GM19025 (cell line): ENCODE data around the gene GYG2.
"Not testable (repeated sequence)": the region's sequence is repeated elsewhere in the genome, so short reads cannot be mapped to it uniquely, and the experiment has no call there.

Experiments used
- ATAC-seq: cut with Tn5 transposase; IDR thresholded peaks from one replicate; pipeline ENCODE4 v1.9.1; 2021; ENCODE audit warnings: mild to moderate bottlenecking, low read depth, moderate library complexity; ENCODE audit not compliant: unreplicated experiment

Gene GYG2

GRCh38 chrX:2812161-2812907, 16.4 kb upstream of the GYG2 start:
- ATAC-seq, result not testable (repeated sequence)

- ATAC-seq, result no peak
Measured at GRCh38 chrX:2817036-2817435, 11.7 kb upstream of the GYG2 start.

GRCh38 chrX:2819345-2820135, 9.2 kb upstream of the GYG2 start:
- ATAC-seq, result no peak

GRCh38 chrX:2820136-2820771, 8.5 kb upstream of the GYG2 start:
- no peak for ATAC-seq

GRCh38 chrX:2823795-2824386, 4.8 kb upstream of the GYG2 start:
- ATAC-seq, result no peak

GRCh38 chrX:2824886-2825285, 3.8 kb upstream of the GYG2 start:
- ATAC-seq, result no peak

- no peak for ATAC-seq
Measured at GRCh38 chrX:2828959-2829411, 255 bp downstream of the GYG2 start.

GRCh38 chrX:2829469-2830246, 928 bp downstream of the GYG2 start:
- ATAC-seq, result no peak

- ATAC-seq, result no peak
Measured at GRCh38 chrX:2831471-2832228, 2.9 kb downstream of the GYG2 start.

GRCh38 chrX:2837961-2838360, 9.2 kb downstream of the GYG2 start:
- no peak for ATAC-seq

- ATAC-seq, result no peak
Measured at GRCh38 chrX:2840961-2841360, 12.2 kb downstream of the GYG2 start.

GRCh38 chrX:2841537-2841936, 12.8 kb downstream of the GYG2 start:
- ATAC-seq, result no peak

- ATAC-seq, result no peak
Measured at GRCh38 chrX:2846992-2847391, 18.3 kb downstream of the GYG2 start.

- ATAC-seq, result no peak
Measured at GRCh38 chrX:2848871-2849301, 20.2 kb downstream of the GYG2 start.

- ATAC-seq, result no peak
Measured at GRCh38 chrX:2854918-2855317, 26.2 kb downstream of the GYG2 start.

GRCh38 chrX:2855761-2856160, 27.0 kb downstream of the GYG2 start:
- ATAC-seq, result no peak

GRCh38 chrX:2857566-2857965, 28.8 kb downstream of the GYG2 start:
- no peak for ATAC-seq

GRCh38 chrX:2859197-2859797, 30.6 kb downstream of the GYG2 start:
- ATAC-seq, result no peak

- ATAC-seq, result no peak
Measured at GRCh38 chrX:2862404-2862803, 33.7 kb downstream of the GYG2 start.
